Effector memory CD8-positive, alpha-beta T cell (primary cell): Measurements from ENCODE around the gene FGF3.

Experiments used
- ATAC-seq: fragments of 150-1000 bp; cut with Tn5 transposase; replicated peaks from 2 replicates; pipeline ENCODE4 v1.10.0; 2021; ENCODE audit warnings: mild to moderate bottlenecking, moderate library complexity
- DNase-seq, 3 experiments: peaks; one replicate each; pipeline ENCODE4 v3.0.0; 2021
- H3K27ac Mint-ChIP-seq, 2 donors: one replicate each; pipeline ENCODE4 v1.8.0; 2022; ENCODE audit warnings: mild to moderate bottlenecking in 2 of 2, mixed read lengths in 2 of 2, moderate library complexity in 2 of 2
- H3K27me3 Mint-ChIP-seq, 2 donors: one replicate each; pipeline ENCODE4 v1.8.0; 2022; ENCODE audit warnings: mixed read lengths in 2 of 2
- H3K36me3 Mint-ChIP-seq: one replicate; pipeline ENCODE4 v1.8.0; 2022; ENCODE audit warnings: mild to moderate bottlenecking, moderate library complexity, mixed read lengths; ENCODE audit not compliant: insufficient read depth
- H3K4me1 Mint-ChIP-seq, 2 donors: one replicate each; pipeline ENCODE4 v1.8.0; 2022; ENCODE audit warnings: low read depth in 2 of 2, mixed read lengths in 2 of 2
- H3K4me3 Mint-ChIP-seq, 2 donors: one replicate each; pipeline ENCODE4 v1.8.0; 2022; ENCODE audit warnings: mild to moderate bottlenecking in 2 of 2, mixed read lengths in 2 of 2, moderate library complexity in 2 of 2
- H3K9me3 Mint-ChIP-seq, 2 donors: one replicate each; pipeline ENCODE4 v1.8.0; 2022; ENCODE audit warnings: mixed read lengths in 2 of 2

Gene FGF3

GRCh38 chr11:69801513-69802335, 17.5 kb downstream of the FGF3 start:
- Mint-ChIP-seq H3K4me1 (no peaks in the 10 kb centered on the region), H3K9me3 (no peaks in the 10 kb centered on the region), H3K36me3 (no peaks in the 10 kb centered on the region), H3K27me3 (peaks cover 11 to 16% of the 10 kb centered on the region in 2 donors), H3K27ac (no peak overlapping the region), H3K4me3 (no peak overlapping the region)
- peak in 2 of 3 experiments; percentile 2 to 6 for DNase-seq
- ATAC-seq = no peak

DNA sequence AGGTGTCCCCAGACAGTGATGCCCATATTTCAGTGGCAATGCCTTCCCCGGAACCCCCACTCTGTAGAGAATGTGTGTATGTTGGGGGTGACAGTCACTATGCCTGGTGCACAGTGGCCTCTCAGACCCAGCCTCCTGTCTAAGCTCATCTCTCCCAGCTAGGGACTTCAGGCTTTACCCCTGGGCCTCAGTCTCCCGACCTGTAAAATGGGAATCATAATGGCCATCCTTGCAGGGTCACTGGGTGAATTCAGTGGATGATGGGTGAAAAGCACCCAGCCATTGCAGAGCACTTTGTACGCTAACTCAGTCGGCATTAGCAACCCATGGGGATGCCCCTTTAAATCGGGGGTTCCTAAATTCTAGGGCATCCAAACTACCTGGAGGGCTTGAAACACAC, 18.9 kb downstream of the FGF3 start:
- Mint-ChIP-seq H3K4me1 (no peaks in the 10 kb centered on the region), H3K27me3 (peaks cover 6 to 24% of the 10 kb centered on the region in 2 donors), H3K4me3 (no peak overlapping the region), H3K36me3 (no peaks in the 10 kb centered on the region), H3K27ac (no peak overlapping the region), H3K9me3 (no peaks in the 10 kb centered on the region)
- ATAC-seq (no peak), DNase-seq (no peak)

- Mint-ChIP-seq H3K27ac (no peak overlapping the region), H3K4me3 (no peak overlapping the region), H3K9me3 (no peaks in the 10 kb centered on the region), H3K27me3 (peaks cover 5 to 24% of the 10 kb centered on the region in 2 donors), H3K36me3 (no peaks in the 10 kb centered on the region), H3K4me1 (no peaks in the 10 kb centered on the region)
- DNase-seq = no peak
- no peak for ATAC-seq
Observed at GRCh38 chr11:69799582-69799981, 19.6 kb downstream of the FGF3 start.

- ATAC-seq = no peak
- no peak overlapping the region for H3K4me3 Mint-ChIP-seq
- H3K9me3 Mint-ChIP-seq = no peaks in the 10 kb centered on the region
- DNase-seq = no peak
- H3K4me1 Mint-ChIP-seq = no peaks in the 10 kb centered on the region
- peaks cover 5 to 24% of the 10 kb centered on the region in 2 donors for H3K27me3 Mint-ChIP-seq
- no peak overlapping the region for H3K27ac Mint-ChIP-seq
- H3K36me3 Mint-ChIP-seq = no peaks in the 10 kb centered on the region
Observed at GRCh38 chr11:69799097-69799496, 20.1 kb downstream of the FGF3 start.

- Mint-ChIP-seq H3K27ac (no peak overlapping the region), H3K9me3 (no peaks in the 10 kb centered on the region), H3K4me1 (peaks cover 0 to under 1% of the 10 kb centered on the region in 2 donors), H3K36me3 (no peaks in the 10 kb centered on the region), H3K4me3 (no peak overlapping the region), H3K27me3 (peaks cover 8 to 29% of the 10 kb centered on the region in 2 donors)
- ATAC-seq (no peak), DNase-seq (no peak)
Observed at GRCh38 chr11:69797737-69798528, 21.3 kb downstream of the FGF3 start.

DNA sequence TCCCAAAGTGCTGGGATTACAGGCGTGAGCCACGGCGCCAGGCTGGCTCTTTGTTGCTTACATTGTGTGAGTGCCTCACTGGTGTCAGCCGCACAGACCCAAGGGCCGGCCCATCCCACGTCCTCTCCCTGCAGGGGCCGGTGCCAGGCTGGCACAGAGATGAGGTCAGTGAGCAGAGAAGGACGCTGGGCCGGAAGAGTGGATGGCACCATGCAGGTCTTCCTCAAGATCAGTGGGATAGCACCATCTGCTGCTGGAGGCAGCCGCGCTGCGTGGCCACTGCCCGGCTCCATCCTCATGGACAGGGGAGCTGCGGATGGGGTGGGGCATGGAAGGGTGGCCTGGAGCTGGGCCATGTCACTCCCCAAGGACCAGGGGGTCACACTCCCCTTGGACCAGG, 22.1 kb downstream of the FGF3 start:
- Mint-ChIP-seq H3K36me3 (no peaks in the 10 kb centered on the region), H3K9me3 (no peaks in the 10 kb centered on the region)
- no peak for ATAC-seq

DNA sequence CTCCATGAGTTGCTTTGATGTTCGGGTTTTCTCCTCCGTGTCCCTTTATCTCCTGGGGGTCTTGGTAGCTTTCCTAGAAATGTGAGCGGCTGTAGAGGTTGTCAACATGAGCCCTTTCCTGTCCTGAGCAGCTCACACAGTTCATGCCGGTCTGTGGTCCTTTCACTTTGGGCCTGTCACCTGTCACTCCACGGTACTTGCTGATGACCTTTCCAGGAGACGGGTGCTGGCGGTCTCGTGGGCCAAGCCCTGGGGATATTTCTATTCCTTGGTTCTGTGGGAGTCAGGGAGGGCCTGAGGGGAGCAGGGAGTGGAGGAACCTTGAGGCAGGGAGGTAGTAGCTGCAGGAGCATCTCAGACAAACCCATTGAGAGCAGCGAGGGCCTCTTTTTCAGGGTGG, 23.2 kb downstream of the FGF3 start:
- Mint-ChIP-seq H3K27ac (no peak overlapping the region), H3K9me3 (no peaks in the 10 kb centered on the region), H3K36me3 (no peaks in the 10 kb centered on the region), H3K27me3 (peaks cover 9 to 27% of the 10 kb centered on the region in 2 donors), H3K4me1 (peaks cover 0 to 2% of the 10 kb centered on the region in 2 donors), H3K4me3 (no peak overlapping the region)
- ATAC-seq (no peak), DNase-seq (no peak)

More for the DNA sequence above, 22.1 kb downstream of the FGF3 start:
- H3K4me1 Mint-ChIP-seq = peaks cover 0 to 2% of the 10 kb centered on the region in 2 donors
- DNase-seq = no peak
- no peak overlapping the region for H3K27ac Mint-ChIP-seq
- H3K27me3 Mint-ChIP-seq = peaks cover 11 to 34% of the 10 kb centered on the region in 2 donors
- H3K4me3 Mint-ChIP-seq = no peak overlapping the region

GRCh38 chr11:69791276-69792180, 27.7 kb downstream of the FGF3 start:
- H3K4me1 Mint-ChIP-seq = peaks cover 0 to 2% of the 10 kb centered on the region in 2 donors
- peaks cover 11 to 37% of the 10 kb centered on the region in 2 donors for H3K27me3 Mint-ChIP-seq
- H3K9me3 Mint-ChIP-seq = no peaks in the 10 kb centered on the region
- no peak for ATAC-seq
- DNase-seq = no peak
- H3K27ac Mint-ChIP-seq = no peak overlapping the region
- no peak overlapping the region for H3K4me3 Mint-ChIP-seq
- H3K36me3 Mint-ChIP-seq = no peaks in the 10 kb centered on the region

- no peak for DNase-seq
- Mint-ChIP-seq H3K36me3 (no peaks in the 10 kb centered on the region), H3K27me3 (peaks cover 11 to 28% of the 10 kb centered on the region in 2 donors), H3K9me3 (no peaks in the 10 kb centered on the region), H3K4me1 (peaks cover 0 to 2% of the 10 kb centered on the region in 2 donors), H3K27ac (no peak overlapping the region), H3K4me3 (no peak overlapping the region)
- no peak for ATAC-seq
Observed at GRCh38 chr11:69788956-69789355, 30.3 kb downstream of the FGF3 start.

- ATAC-seq = no peak
- H3K27ac Mint-ChIP-seq = no peak overlapping the region
- no peak overlapping the region for H3K4me3 Mint-ChIP-seq
- no peaks in the 10 kb centered on the region for H3K9me3 Mint-ChIP-seq
- no peaks in the 10 kb centered on the region for H3K36me3 Mint-ChIP-seq
- DNase-seq = no peak
- peaks cover 8 to 23% of the 10 kb centered on the region in 2 donors for H3K27me3 Mint-ChIP-seq
- H3K4me1 Mint-ChIP-seq = peaks cover 0 to 2% of the 10 kb centered on the region in 2 donors
Observed at GRCh38 chr11:69787906-69788305, 31.3 kb downstream of the FGF3 start.

GRCh38 chr11:69787457-69787856, 31.8 kb downstream of the FGF3 start:
- Mint-ChIP-seq H3K4me1 (no peaks in the 10 kb centered on the region), H3K27me3 (peaks cover 5 to 19% of the 10 kb centered on the region in 2 donors), H3K27ac (no peak overlapping the region), H3K36me3 (no peaks in the 10 kb centered on the region), H3K9me3 (no peaks in the 10 kb centered on the region), H3K4me3 (no peak overlapping the region)
- DNase-seq (no peak), ATAC-seq (no peak)

DNA sequence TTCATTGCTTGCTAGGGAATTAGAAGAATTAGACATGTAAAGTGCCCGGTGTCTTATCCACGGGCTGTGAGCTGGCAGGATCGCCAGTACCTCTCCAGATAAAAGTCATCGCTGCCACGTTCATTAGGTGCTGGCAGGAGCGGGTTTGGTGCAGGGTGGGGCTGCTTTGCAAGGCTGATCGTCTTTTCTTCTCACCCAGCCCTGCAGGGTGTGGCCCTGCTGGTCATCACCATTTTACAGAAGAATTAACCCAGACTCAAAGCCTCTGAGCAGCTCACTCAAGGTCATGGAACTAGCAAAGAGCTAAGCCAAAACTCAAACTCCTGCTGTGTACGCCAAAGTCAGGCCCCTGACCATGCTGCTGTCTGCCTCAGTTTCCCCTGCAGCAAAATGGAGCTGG, 38.0 kb downstream of the FGF3 start:
- H3K4me1 Mint-ChIP-seq = no peaks in the 10 kb centered on the region
- no peaks in the 10 kb centered on the region for H3K36me3 Mint-ChIP-seq
- no peak overlapping the region for H3K4me3 Mint-ChIP-seq
- DNase-seq (no peak), ATAC-seq (no peak)
- peaks cover 24 to 27% of the 10 kb centered on the region in 2 donors for H3K27me3 Mint-ChIP-seq
- H3K27ac Mint-ChIP-seq = no peak overlapping the region
- H3K9me3 Mint-ChIP-seq = no peaks in the 10 kb centered on the region

- Mint-ChIP-seq H3K36me3 (no peaks in the 10 kb centered on the region), H3K27me3 (peaks cover 27 to 37% of the 10 kb centered on the region in 2 donors), H3K27ac (no peak overlapping the region), H3K9me3 (no peaks in the 10 kb centered on the region), H3K4me1 (no peaks in the 10 kb centered on the region), H3K4me3 (no peak overlapping the region)
- no peak for DNase-seq
- ATAC-seq = no peak
Observed at GRCh38 chr11:69778373-69778772, 40.8 kb downstream of the FGF3 start.
